AG10803 (cell line): Measurements from ENCODE around the gene AKNA.

Experiments used
- DNase-seq: peaks from one replicate; pipeline ENCODE4 v3.0.0; 2010; ENCODE audit warnings: low read depth
- H3K4me3 ChIP-seq: 2 replicates; pipeline ENCODE4 v1.5.1; 2011; ENCODE audit warnings: mild to moderate bottlenecking, low read length, control low read depth
- CTCF ChIP-seq: conservative IDR thresholded peaks from 2 replicates; pipeline ENCODE4 v1.5.1; 2011; ENCODE audit warnings: mild to moderate bottlenecking, low read length, control low read depth, inconsistent platforms

The AKNA gene

GRCh38 chr9:114287763-114288192 is 100.0 kb downstream of the AKNA start:
- TF ChIP-seq CTCF = no peak
- no peak for DNase-seq
- no peak overlapping the region for H3K4me3 ChIP-seq

- no peak overlapping the region for H3K4me3 ChIP-seq
- TF ChIP-seq CTCF = no peak
- no peak for DNase-seq
These were observed 100.6 kb downstream of the AKNA start for GRCh38 chr9:114287001-114287762.

DNA sequence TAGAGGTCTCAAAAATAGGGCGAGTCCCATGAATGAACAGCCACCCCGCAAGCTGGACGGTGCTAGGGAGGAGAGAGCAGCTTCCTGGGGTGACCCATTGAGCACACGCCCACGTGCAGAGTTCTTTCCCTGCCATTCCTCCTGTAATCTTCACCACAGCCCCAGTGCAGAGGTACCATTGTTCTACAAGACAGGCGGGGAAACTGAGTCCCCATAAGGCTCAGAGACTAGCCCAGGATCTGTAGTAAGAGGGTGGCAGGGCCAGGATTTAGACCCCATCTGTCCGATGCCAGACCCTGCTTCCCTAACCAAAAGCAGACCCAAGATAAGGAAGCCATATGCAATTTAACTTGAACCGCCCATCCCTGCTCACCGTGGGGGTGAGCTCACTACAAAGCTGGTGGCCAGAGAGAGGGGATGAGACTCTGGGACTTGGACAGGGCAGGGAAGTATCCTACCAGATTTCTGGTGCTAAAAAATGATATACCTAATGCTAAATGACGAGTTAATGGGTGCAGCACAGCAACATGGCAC is 101.6 kb downstream of the AKNA start:
- no peak for DNase-seq
- TF ChIP-seq CTCF = no peak

GRCh38 chr9:114285166-114285867 is 102.5 kb downstream of the AKNA start:
- peak; percentile 17 for TF ChIP-seq CTCF
- H3K4me3 ChIP-seq = no peak overlapping the region
- DNase-seq = peak; percentile 91

More for the DNA sequence above, 101.6 kb downstream of the AKNA start:
- no peak overlapping the region for H3K4me3 ChIP-seq

DNA sequence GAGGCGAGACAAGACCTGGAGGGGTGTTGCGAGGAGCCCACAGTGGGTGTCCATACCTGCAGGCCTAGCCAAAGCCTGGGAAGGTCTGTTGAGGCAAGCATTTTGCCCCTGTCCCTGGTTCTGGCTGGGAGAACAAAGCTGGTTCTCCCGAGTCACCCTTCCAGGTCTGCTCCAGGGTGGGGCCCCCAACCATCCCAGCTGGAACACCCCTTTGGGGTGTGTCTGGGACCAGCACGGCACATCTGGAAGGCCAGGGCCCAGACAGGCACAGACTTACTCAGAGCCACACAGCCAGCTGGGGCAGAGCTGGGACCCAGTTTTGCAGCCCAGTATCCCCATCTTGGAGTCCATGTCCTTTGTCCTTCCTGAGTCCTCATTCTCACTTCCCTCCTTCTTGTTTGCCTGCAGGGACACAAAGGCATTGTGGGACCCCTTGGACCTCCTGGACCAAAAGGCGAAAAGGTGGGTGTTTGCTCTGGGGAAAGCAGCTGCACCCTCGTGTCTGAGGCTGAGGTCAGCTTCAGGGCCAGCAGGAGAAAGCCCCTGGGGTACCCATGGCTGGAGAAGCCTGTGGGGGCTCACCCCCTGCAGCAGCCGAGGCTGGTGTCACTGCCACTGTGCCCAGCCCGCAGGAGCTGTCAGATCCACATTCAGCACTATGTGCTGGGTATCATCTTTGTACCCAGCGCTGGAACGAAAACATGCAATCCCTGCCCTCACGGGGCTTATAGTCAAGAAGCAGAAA is 103.3 kb downstream of the AKNA start:
- no peak overlapping the region for H3K4me3 ChIP-seq
- no peak for DNase-seq
- no peak for TF ChIP-seq CTCF
